ENCODE results near the gene NKX3-2. TPM values are rescaled to one million over a fixed set of nuclear protein-coding genes. Genes with fewer than 3 reads are reported as not detected.

The NKX3-2 gene
- total and polyA plus RNA-seq, 3 donors from 2014 or later = 0.50 to 1.3 (median 0.57) TPM

GRCh38 chr4:13584481-13584880, 40.2 kb upstream of the NKX3-2 start:
- 93% methylated on average over 5 of the region's 5 CpGs for WGBS, 2 donors
- no peak for TF ChIP-seq POLR2A (IDR thresholded peaks at IDR 0.05)
- no peak for TF ChIP-seq CTCF (IDR thresholded peaks at IDR 0.05)
- no peaks in the 10 kb centered on the region for H3K9me3 ChIP-seq
- no peak overlapping the region for H3K27ac ChIP-seq
- H3K27me3 ChIP-seq = no peaks in the 10 kb centered on the region
- H3K4me1 ChIP-seq = no peaks in the 10 kb centered on the region
- DNase-seq = no peak
- H3K4me3 ChIP-seq = no peak overlapping the region
- no peaks in the 10 kb centered on the region for H3K36me3 ChIP-seq (ENCODE audit: low read depth, missing control alignments)
- intact Hi-C loops (cut with DNase I; ENCODE audit: low total_unique reads) = no loop called here

GRCh38 chr4:13580036-13580435, 35.7 kb upstream of the NKX3-2 start:
- H3K9me3 ChIP-seq = no peaks in the 10 kb centered on the region
- 94 to 95% methylated on average over 2 of the region's 2 CpGs for WGBS, 2 donors
- no peaks in the 10 kb centered on the region for H3K36me3 ChIP-seq (ENCODE audit: low read depth, missing control alignments)
- no peak overlapping the region for H3K27ac ChIP-seq
- H3K4me1 ChIP-seq = no peaks in the 10 kb centered on the region
- TF ChIP-seq POLR2A (IDR thresholded peaks at IDR 0.05) (no peak), CTCF (IDR thresholded peaks at IDR 0.05) (no peak)
- intact Hi-C loops (cut with DNase I; ENCODE audit: low total_unique reads) = no loop called here
- H3K4me3 ChIP-seq = no peak overlapping the region
- no peaks in the 10 kb centered on the region for H3K27me3 ChIP-seq
- DNase-seq = no peak

GRCh38 chr4:13577660-13578059, 33.4 kb upstream of the NKX3-2 start:
- H3K4me3 ChIP-seq = no peak overlapping the region
- DNase-seq = no peak
- WGBS, 2 donors = 89 to 92% methylated on average over 3 of the region's 3 CpGs
- intact Hi-C loops (cut with DNase I; ENCODE audit: low total_unique reads) = no loop called here
- no peaks in the 10 kb centered on the region for H3K27me3 ChIP-seq
- H3K27ac ChIP-seq = no peak overlapping the region
- H3K4me1 ChIP-seq = no peaks in the 10 kb centered on the region
- TF ChIP-seq POLR2A (IDR thresholded peaks at IDR 0.05) (no peak), CTCF (IDR thresholded peaks at IDR 0.05) (no peak)
- H3K9me3 ChIP-seq = no peaks in the 10 kb centered on the region
- H3K36me3 ChIP-seq (ENCODE audit: low read depth, missing control alignments) = no peaks in the 10 kb centered on the region

GRCh38 chr4:13570916-13571315, 26.6 kb upstream of the NKX3-2 start:
- WGBS, 2 donors = 90 to 95% methylated on average over 2 of the region's 2 CpGs
- H3K9me3 ChIP-seq = no peaks in the 10 kb centered on the region
- H3K27ac ChIP-seq = no peak overlapping the region
- H3K36me3 ChIP-seq (ENCODE audit: low read depth, missing control alignments) = no peaks in the 10 kb centered on the region
- TF ChIP-seq POLR2A (IDR thresholded peaks at IDR 0.05) (no peak), CTCF (IDR thresholded peaks at IDR 0.05) (no peak)
- H3K27me3 ChIP-seq = no peaks in the 10 kb centered on the region
- intact Hi-C loops (cut with DNase I; ENCODE audit: low total_unique reads) = no loop called here
- H3K4me3 ChIP-seq = no peak overlapping the region
- no peaks in the 10 kb centered on the region for H3K4me1 ChIP-seq
- no peak for DNase-seq

GRCh38 chr4:13567125-13567524, 22.8 kb upstream of the NKX3-2 start:
- H3K27ac ChIP-seq = no peak overlapping the region
- intact Hi-C loops (cut with DNase I; ENCODE audit: low total_unique reads) = no loop called here
- TF ChIP-seq CTCF (IDR thresholded peaks at IDR 0.05) (no peak), POLR2A (IDR thresholded peaks at IDR 0.05) (no peak)
- H3K27me3 ChIP-seq = no peaks in the 10 kb centered on the region
- H3K9me3 ChIP-seq = no peaks in the 10 kb centered on the region
- no peaks in the 10 kb centered on the region for H3K4me1 ChIP-seq
- no peaks in the 10 kb centered on the region for H3K36me3 ChIP-seq (ENCODE audit: low read depth, missing control alignments)
- 96 to 97% methylated on average over 5 of the region's 5 CpGs for WGBS, 2 donors
- no peak for DNase-seq
- H3K4me3 ChIP-seq = no peak overlapping the region

All from testis (tissue), 3 donors.